GM06990 (cell line): ENCODE results near the gene OPHN1.

Experiments used
- DNase-seq: peaks from one replicate; pipeline ENCODE4 v3.0.0-alpha.2; 2011; ENCODE audit not compliant: insufficient read length; ENCODE audit errors: extremely low read depth
- H3K27me3 ChIP-seq: replicated peaks from 2 replicates; pipeline ENCODE4 v1.6.0; 2011; ENCODE audit warnings: low read length; ENCODE audit not compliant: control insufficient read depth, insufficient read depth
- H3K36me3 ChIP-seq: 2 replicates; pipeline ENCODE4 v1.5.1; 2011; ENCODE audit warnings: low read length; ENCODE audit not compliant: control insufficient read depth, insufficient read depth
- H3K4me3 ChIP-seq: replicated peaks from 2 replicates; pipeline ENCODE4 v1.5.1; 2011; ENCODE audit warnings: low read depth, mild to moderate bottlenecking, control low read depth, low read length
- TF ChIP-seq, protein P1 (sequence below): IDR thresholded peaks from 2 replicates; pipeline ENCODE4 v1.5.1; 2011; ENCODE audit warnings: low read length, control low read depth, mild to moderate bottlenecking, inconsistent platforms; ENCODE audit not compliant: insufficient read depth, poor library complexity, severe bottlenecking

Gene OPHN1

DNA sequence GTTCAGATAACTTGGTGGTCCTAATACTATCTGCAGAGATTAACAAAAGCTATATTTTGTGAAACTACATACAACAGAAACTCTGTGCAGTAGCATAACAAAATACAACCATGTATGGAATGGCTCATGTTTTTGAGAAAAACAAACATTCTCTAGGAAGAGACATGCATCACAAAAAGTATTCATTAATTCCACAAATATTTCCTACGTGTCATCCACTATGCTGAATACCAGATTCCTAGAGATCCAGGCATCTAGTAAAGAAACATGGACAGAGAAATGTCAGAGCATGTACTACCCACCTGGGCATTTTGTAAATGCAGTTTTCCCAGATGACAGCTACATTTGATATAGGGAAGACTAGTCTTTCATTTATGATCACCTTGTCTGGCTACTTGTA is 248.1 kb downstream of the OPHN1 start:
- Histone ChIP-seq H3K36me3 (no peaks in the 10 kb centered on the region), H3K4me3 (no peak overlapping the region), H3K27me3 (no peaks in the 10 kb centered on the region)
- TF ChIP-seq, protein P1, sequence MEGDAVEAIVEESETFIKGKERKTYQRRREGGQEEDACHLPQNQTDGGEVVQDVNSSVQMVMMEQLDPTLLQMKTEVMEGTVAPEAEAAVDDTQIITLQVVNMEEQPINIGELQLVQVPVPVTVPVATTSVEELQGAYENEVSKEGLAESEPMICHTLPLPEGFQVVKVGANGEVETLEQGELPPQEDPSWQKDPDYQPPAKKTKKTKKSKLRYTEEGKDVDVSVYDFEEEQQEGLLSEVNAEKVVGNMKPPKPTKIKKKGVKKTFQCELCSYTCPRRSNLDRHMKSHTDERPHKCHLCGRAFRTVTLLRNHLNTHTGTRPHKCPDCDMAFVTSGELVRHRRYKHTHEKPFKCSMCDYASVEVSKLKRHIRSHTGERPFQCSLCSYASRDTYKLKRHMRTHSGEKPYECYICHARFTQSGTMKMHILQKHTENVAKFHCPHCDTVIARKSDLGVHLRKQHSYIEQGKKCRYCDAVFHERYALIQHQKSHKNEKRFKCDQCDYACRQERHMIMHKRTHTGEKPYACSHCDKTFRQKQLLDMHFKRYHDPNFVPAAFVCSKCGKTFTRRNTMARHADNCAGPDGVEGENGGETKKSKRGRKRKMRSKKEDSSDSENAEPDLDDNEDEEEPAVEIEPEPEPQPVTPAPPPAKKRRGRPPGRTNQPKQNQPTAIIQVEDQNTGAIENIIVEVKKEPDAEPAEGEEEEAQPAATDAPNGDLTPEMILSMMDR, result no peak
- no peak for DNase-seq

DNA sequence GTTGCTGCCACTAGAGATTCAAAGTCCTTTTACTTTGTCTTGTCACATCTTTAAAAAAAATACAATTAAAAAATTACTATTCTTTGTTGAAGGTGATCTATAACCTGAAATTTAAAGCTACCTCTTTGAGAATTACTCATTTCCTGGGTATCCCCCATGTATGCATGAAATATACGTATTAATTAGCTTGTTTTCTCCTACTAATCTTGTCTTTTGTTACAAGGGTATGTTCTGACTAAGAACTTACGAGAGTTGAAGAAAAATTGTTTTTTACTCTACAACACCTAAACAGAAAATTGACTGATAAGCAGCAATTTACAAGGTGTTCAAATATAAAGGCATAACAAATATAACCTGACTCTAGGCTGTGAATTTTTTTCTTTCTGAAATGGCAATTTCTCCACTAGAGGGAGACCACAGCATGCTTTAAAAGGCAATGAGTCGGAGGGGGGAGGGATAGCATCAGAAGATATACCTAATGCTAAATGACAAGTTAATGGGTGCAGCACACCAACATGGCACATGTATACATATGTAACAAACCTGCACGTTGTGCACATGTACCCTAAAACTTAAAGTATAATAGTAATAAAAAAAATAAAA is 249.6 kb downstream of the OPHN1 start:
- TF ChIP-seq, protein P1, result peak; percentile 51
- Histone ChIP-seq H3K27me3 (no peaks in the 10 kb centered on the region), H3K36me3 (no peaks in the 10 kb centered on the region), H3K4me3 (no peak overlapping the region)
- no peak for DNase-seq

DNA sequence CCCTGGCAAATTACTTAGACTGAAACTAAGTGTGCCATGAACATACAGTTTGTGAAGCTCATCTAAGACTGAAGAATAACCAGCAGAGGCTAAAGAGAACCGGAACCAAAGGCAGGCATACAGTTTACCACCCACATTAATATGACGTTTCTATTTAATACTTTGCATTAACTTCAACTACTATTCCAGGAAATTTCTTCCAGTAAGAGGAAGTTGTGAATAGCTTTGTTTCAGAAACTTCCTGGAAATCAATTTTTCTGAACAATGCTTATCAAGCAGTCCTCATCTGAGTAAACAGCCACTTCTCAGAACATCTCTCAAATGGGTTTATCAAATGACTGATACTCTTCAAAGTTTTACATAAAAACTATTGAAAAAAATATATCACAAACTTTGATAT is 252.7 kb downstream of the OPHN1 start:
- TF ChIP-seq, protein P1, result no peak
- DNase-seq, result no peak
- Histone ChIP-seq H3K4me3 (no peak overlapping the region), H3K36me3 (no peaks in the 10 kb centered on the region), H3K27me3 (no peaks in the 10 kb centered on the region)

DNA sequence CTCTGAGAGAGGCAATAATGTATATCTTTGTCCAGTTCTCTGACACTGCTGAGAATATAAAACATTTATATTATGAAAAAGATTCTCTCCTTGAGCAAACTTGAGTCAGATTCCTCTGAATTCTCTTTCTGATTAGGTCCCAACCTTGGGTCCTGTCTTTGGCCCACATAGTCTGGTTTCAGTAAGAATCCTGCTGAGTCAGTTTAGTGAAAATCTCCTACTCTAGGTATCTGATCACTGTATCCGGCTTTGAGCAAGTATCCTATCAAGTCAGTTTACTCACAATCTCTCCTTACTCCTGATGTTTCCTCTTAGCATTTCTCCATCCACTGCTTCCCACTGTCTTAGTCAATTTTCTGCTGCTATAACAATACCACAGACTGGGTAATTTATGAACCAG is 253.9 kb downstream of the OPHN1 start:
- no peaks in the 10 kb centered on the region for H3K27me3 ChIP-seq
- H3K4me3 ChIP-seq, result no peak overlapping the region
- TF ChIP-seq, protein P1, result no peak
- no peak for DNase-seq
- no peaks in the 10 kb centered on the region for H3K36me3 ChIP-seq

DNA sequence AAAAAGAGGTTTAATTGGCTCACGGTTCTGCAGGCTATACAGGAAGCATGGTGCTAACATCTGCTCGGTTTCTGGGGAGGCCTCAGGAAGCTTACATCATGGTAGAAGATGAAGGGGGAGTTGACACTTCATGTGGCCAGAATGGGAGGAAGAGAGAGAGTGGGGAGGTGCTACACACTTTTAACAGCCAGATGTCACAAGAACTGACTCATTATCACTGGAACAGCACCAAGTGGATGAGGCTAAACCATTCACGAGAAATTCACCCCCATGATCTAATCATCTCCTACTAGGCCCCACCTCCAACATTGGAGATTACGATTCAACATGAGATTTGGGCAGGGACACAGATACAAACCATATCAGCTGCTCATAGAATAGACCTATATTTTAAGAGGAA is 255.8 kb downstream of the OPHN1 start:
- Histone ChIP-seq H3K4me3 (no peak overlapping the region), H3K27me3 (no peaks in the 10 kb centered on the region), H3K36me3 (no peaks in the 10 kb centered on the region)
- TF ChIP-seq, protein P1, result no peak
- DNase-seq, result no peak

DNA sequence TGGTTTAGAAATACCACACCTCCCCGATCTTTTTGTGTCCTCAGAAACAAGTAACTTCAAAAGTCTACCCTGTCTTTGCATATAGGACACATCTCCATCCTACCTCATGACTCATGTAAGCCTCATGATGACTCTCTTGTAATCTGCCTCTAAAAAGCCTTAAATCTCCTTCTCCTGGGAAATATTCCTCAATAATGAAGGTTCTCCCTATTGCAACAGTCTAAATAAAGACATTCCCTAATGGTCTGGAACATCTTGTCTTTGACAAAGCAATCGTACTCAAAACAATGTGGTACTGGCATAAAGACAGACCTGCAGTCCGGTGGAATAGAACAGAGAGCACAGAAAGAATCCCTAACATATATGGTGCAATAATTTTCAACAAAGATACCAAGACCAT is 257.7 kb downstream of the OPHN1 start:
- DNase-seq, result no peak
- H3K4me3 ChIP-seq, result no peak overlapping the region
- H3K27me3 ChIP-seq, result no peaks in the 10 kb centered on the region
- TF ChIP-seq, protein P1, result no peak
- no peaks in the 10 kb centered on the region for H3K36me3 ChIP-seq
